OCI-LY3 (cell line): ENCODE measurements around the gene GLYR1.

Experiments used
- CTCF ChIP-seq: fragments of 200-600, 300-600 bp; sonication (generic); IDR thresholded peaks from 2 replicates; pipeline ENCODE4 v1.5.1; 2014; ENCODE audit warnings: antibody characterized with exemption, low read length, low read depth
- EZH2phosphoT487 ChIP-seq: fragments of 200-600 bp; shearing (Covaris generic); IDR thresholded peaks from 2 replicates; pipeline ENCODE4 v1.6.1; 2018; ENCODE audit warnings: antibody characterized with exemption, mixed run types, low read depth

- TF ChIP-seq CTCF: no peak
- no peak for TF ChIP-seq EZH2phosphoT487
These were observed 79.1 kb downstream of the GLYR1 start for GRCh38 chr16:4767872-4768548.
